DND-41 (cell line): Measurements from ENCODE around the gene AKR7A3.
A peak's percentile ranks its signal among the peaks of the same experiment; 100 is the strongest.

ENCODE experiments used
- ATAC-seq: fragments of 200-7000 bp; cut with Tn5 transposase; 3 replicates; pipeline ENCODE4 v1.9.1; 2021; ENCODE audit warnings: low read depth; ENCODE audit not compliant: insufficient read depth
- DNase-seq: peaks from one replicate; pipeline ENCODE4 v3.0.0-alpha.2; 2020
- H2AFZ ChIP-seq: 2 replicates; pipeline ENCODE4 v1.6.0; 2012; ENCODE audit warnings: low read depth, low read length
- H3K27ac ChIP-seq: 2 replicates; pipeline ENCODE4 v1.5.1; 2012; ENCODE audit warnings: low read length, inconsistent platforms
- H3K27me3 ChIP-seq: fragments of 200-600 bp; sonication (generic); 2 replicates; pipeline ENCODE4 v1.6.0; 2012; ENCODE audit warnings: low read length, mild to moderate bottlenecking, inconsistent platforms; ENCODE audit not compliant: insufficient read depth, poor library complexity
- H3K36me3 ChIP-seq: 2 replicates; pipeline ENCODE4 v1.5.1; 2012; ENCODE audit warnings: low read length, inconsistent platforms; ENCODE audit not compliant: insufficient read depth
- H3K4me1 ChIP-seq: 2 replicates; pipeline ENCODE4 v1.5.1; 2012; ENCODE audit warnings: mild to moderate bottlenecking, low read length; ENCODE audit not compliant: insufficient read depth
- H3K4me2 ChIP-seq: 2 replicates; pipeline ENCODE4 v1.6.0; 2012; ENCODE audit warnings: mild to moderate bottlenecking, moderate library complexity, low read length, inconsistent platforms; ENCODE audit not compliant: insufficient read depth
- H3K4me3 ChIP-seq, 2 experiments: fragments of 200-600 bp in 1 of 2; shearing (Covaris generic) in 1 of 2; 2 replicates each; pipeline ENCODE4 v1.5.1; 2012 to 2016; ENCODE audit warnings: inconsistent platforms in 2 of 2, low read length in 2 of 2, mild to moderate bottlenecking in 2 of 2, low read depth in 1 of 2, moderate library complexity in 1 of 2
- H3K79me2 ChIP-seq: 2 replicates; pipeline ENCODE4 v1.6.0; 2012; ENCODE audit warnings: low read length, inconsistent platforms; ENCODE audit not compliant: insufficient read depth
- H3K9ac ChIP-seq: 2 replicates; pipeline ENCODE4 v1.6.0; 2012; ENCODE audit warnings: low read depth, mild to moderate bottlenecking, inconsistent platforms, low read length, moderate library complexity
- H3K9me3 ChIP-seq: 2 replicates; pipeline ENCODE4 v1.5.1; 2012; ENCODE audit warnings: low read length, moderate library complexity, mild to moderate bottlenecking, inconsistent platforms; ENCODE audit not compliant: insufficient read depth, severe bottlenecking
- H4K20me1 ChIP-seq: 2 replicates; pipeline ENCODE4 v1.6.0; 2012; ENCODE audit warnings: low read length; ENCODE audit not compliant: insufficient read depth
- EZH2 ChIP-seq: IDR thresholded peaks from 3 replicates; pipeline ENCODE4 v1.6.1; 2012; ENCODE audit warnings: borderline replicate concordance, low read depth, mild to moderate bottlenecking, moderate library complexity, low read length, inconsistent platforms; ENCODE audit not compliant: severe bottlenecking
- TF ChIP-seq, protein P1 (sequence below): IDR thresholded peaks from 2 replicates; pipeline ENCODE4 v1.5.1; 2012; ENCODE audit warnings: borderline replicate concordance, low read length, moderate library complexity, mild to moderate bottlenecking; ENCODE audit not compliant: poor library complexity, severe bottlenecking; ENCODE audit errors: extremely low read depth

The AKR7A3 gene

DNA sequence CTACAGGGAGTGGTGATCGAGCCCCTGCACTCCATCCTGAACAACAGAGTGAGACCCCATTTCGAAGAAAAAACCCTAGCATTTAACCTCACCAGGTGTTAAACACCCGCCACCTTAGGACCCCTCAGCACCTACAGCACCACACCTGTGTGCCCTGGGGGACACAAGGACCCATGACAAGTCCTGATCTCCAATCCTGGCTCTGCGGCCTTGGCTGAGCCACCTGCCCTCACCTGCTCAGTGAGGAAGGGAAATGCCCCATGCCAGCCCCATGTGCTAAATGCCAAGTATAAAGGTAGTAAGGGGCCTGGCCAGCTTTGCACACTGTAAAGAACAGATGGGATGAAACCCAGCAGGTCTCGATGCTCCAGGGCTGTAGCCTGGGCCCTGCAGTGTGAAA, 25.8 kb downstream of the AKR7A3 start:
- no peak overlapping the region for H3K4me2 ChIP-seq
- no peak overlapping the region for H3K27ac ChIP-seq
- no peak overlapping the region for H3K9ac ChIP-seq
- TF ChIP-seq, protein P1, sequence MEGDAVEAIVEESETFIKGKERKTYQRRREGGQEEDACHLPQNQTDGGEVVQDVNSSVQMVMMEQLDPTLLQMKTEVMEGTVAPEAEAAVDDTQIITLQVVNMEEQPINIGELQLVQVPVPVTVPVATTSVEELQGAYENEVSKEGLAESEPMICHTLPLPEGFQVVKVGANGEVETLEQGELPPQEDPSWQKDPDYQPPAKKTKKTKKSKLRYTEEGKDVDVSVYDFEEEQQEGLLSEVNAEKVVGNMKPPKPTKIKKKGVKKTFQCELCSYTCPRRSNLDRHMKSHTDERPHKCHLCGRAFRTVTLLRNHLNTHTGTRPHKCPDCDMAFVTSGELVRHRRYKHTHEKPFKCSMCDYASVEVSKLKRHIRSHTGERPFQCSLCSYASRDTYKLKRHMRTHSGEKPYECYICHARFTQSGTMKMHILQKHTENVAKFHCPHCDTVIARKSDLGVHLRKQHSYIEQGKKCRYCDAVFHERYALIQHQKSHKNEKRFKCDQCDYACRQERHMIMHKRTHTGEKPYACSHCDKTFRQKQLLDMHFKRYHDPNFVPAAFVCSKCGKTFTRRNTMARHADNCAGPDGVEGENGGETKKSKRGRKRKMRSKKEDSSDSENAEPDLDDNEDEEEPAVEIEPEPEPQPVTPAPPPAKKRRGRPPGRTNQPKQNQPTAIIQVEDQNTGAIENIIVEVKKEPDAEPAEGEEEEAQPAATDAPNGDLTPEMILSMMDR: no peak
- TF ChIP-seq EZH2: no peak
- no peak for ATAC-seq
- H3K4me3 ChIP-seq: no peak overlapping the region
- no peaks in the 10 kb centered on the region for H3K27me3 ChIP-seq
- DNase-seq: no peak
- peaks cover 20% of the 10 kb centered on the region; the same call in 1 of the 2 replicates for H4K20me1 ChIP-seq
- H3K9me3 ChIP-seq: no peaks in the 10 kb centered on the region
- H3K4me1 ChIP-seq: no peaks in the 10 kb centered on the region
- H3K79me2 ChIP-seq: no peaks in the 10 kb centered on the region
- no peak overlapping the region for H2AFZ ChIP-seq
- peaks cover 30% of the 10 kb centered on the region for H3K36me3 ChIP-seq

DNA sequence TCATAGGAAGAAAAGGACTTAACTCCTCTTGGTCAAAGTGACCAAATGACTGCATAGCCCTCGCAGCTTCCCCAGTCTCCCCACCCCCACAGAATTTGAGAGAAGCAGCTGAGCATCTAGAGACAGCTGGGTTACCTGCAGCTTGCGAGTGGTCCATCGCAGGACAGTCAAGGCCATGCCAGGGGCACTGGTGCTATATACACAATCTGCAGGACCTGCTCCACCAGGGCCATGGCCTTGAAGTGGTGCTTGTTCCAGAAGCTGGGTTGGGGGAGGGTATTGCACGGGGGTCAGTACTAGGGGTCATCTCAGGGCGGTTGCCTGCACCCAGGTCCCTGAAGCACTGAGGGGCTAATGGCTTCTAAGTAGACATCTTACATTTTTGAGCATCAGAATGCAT, 26.5 kb downstream of the AKR7A3 start:
- Histone ChIP-seq H3K9ac (no peak overlapping the region), H3K4me2 (no peak overlapping the region), H3K4me3 (no peak overlapping the region), H3K27me3 (no peaks in the 10 kb centered on the region), H4K20me1 (peaks cover 25% of the 10 kb centered on the region; the same call in 1 of the 2 replicates), H3K9me3 (no peaks in the 10 kb centered on the region), H3K4me1 (no peaks in the 10 kb centered on the region), H3K36me3 (peaks cover 37% of the 10 kb centered on the region), H3K79me2 (peaks cover 3% of the 10 kb centered on the region; the same call in 1 of the 2 replicates), H2AFZ (no peak overlapping the region), H3K27ac (no peak overlapping the region)
- ATAC-seq (peak; percentile 30; the same call in 1 of the 3 replicates), DNase-seq (no peak)
- TF ChIP-seq, protein P1: no peak
- no peak for TF ChIP-seq EZH2

DNA sequence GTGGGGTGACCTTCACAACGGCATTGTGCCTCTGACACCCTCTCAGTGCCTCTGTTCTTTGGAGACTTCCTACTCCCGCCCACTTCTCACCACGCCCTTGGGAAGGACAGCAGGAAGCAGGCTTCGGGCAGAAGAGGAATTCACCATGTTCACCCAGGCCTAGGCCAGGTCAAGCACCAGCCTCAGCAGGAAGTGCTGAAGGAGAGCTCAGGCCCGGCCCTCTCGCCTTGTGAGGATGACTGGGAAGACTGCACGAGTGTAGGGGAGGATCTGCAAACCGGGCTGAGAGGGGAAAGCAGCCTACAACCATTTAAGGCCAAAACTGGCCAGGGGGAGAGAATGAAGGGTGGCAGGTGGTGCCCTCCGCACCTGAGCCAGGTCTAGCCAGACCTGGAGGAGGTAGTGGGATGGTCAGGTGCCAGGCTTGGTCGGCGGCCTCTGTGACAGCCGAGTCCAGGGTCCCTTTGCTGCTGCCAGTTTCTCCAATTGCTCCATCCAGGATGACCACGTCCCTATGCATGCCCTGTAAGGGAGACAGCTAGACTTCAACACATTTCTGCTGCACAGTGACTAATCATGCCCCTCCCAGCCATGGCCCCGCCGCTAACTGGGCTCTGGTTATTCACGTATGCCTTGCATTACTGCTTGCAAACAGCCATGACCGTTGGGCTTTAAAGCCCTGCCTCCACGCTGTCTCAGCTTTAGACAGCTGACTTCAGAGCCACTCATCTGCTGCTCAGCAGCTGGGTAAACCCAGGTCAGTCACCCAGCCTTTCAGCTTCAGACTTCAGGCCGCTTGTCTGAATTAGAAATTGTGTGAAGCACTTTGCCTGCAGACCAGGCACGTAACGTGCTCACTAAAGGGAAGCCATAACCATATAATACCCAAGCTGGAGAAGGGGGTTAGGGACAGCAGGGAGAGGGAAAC, 28.1 kb downstream of the AKR7A3 start:
- Histone ChIP-seq H3K4me3 (no peak overlapping the region), H3K79me2 (peaks cover 8% of the 10 kb centered on the region; the same call in 1 of the 2 replicates), H3K36me3 (peaks cover 52% of the 10 kb centered on the region), H4K20me1 (peaks cover 39% of the 10 kb centered on the region; the same call in 1 of the 2 replicates), H3K9ac (no peak overlapping the region), H3K9me3 (no peaks in the 10 kb centered on the region), H3K27me3 (no peaks in the 10 kb centered on the region), H3K4me2 (no peak overlapping the region), H2AFZ (no peak overlapping the region), H3K27ac (no peak overlapping the region), H3K4me1 (no peaks in the 10 kb centered on the region)
- ATAC-seq: peak; percentile 21; the same call in 2 of the 3 replicates
- TF ChIP-seq, protein P1: no peak
- TF ChIP-seq EZH2: no peak
- DNase-seq: no peak
